Thoracic aorta (tissue), 2 donors: ENCODE measurements around the gene SLC9A4. TPM values are rescaled to one million over a fixed set of nuclear protein-coding genes. Genes with fewer than 3 reads are reported as not detected.
A peak's percentile ranks its signal among the peaks of the same experiment; 100 is the strongest.

Source experiments
- ATAC-seq: fragments of 150-250 bp; one replicate; pipeline ENCODE4 v1.8.0; 2017; ENCODE audit warnings: low read depth; ENCODE audit not compliant: insufficient number of reproducible peaks, low FRiP score
- DNase-seq: peaks from one replicate; pipeline ENCODE4 v3.0.0-alpha.2; 2020; ENCODE audit warnings: low spot score
- H3K27ac ChIP-seq, 2 donors: fragments of 200-600 bp; sonication (generic); 1 replicate in 1 of 2; 2 replicates in 1 of 2; pipeline ENCODE4 v1.5.1; 2016; ENCODE audit warnings: mild to moderate bottlenecking in 2 of 2, moderate library complexity in 2 of 2
- H3K27me3 ChIP-seq: fragments of 200-600 bp; sonication (generic); replicated peaks from 2 replicates; pipeline ENCODE4 v1.6.0; 2016; ENCODE audit warnings: mild to moderate bottlenecking; ENCODE audit not compliant: insufficient read depth
- H3K36me3 ChIP-seq: fragments of 200-600 bp; sonication (generic); one replicate; pipeline ENCODE4 v1.5.1; 2016
- H3K4me1 ChIP-seq, 2 donors: fragments of 200-600 bp; sonication (generic); 1 replicate in 1 of 2; 2 replicates in 1 of 2; pipeline versions ENCODE4 v1.5.1 to v1.6.0; 2016; ENCODE audit warnings: low read depth in 2 of 2, mild to moderate bottlenecking in 1 of 2; ENCODE audit not compliant: control insufficient read depth in 1 of 2
- H3K4me3 ChIP-seq: fragments of 200-600 bp; sonication (generic); 2 replicates; pipeline ENCODE4 v1.5.1; 2016; ENCODE audit warnings: mild to moderate bottlenecking
- H3K9me3 ChIP-seq: fragments of 200-600 bp; sonication (generic); 2 replicates; pipeline ENCODE4 v1.5.1; 2016
- total RNA-seq, 2 donors: library from RNA; depleted of rRNA; stranded (reverse); fragments of >200 nt; gene quantifications; one replicate each; pipeline versions ENCODE4 v1.1.0 to v1.2.3, GENCODE V29; 2016
- TF ChIP-seq, protein P1 (sequence below): fragments of 200-600 bp; sonication (generic); IDR thresholded peaks from one replicate; pipeline ENCODE4 v1.5.1; 2019; ENCODE audit warnings: antibody characterized with exemption

Gene SLC9A4
- total RNA-seq, 2 donors from 2014 or later = 1.4 TPM; not detected in 1

DNA sequence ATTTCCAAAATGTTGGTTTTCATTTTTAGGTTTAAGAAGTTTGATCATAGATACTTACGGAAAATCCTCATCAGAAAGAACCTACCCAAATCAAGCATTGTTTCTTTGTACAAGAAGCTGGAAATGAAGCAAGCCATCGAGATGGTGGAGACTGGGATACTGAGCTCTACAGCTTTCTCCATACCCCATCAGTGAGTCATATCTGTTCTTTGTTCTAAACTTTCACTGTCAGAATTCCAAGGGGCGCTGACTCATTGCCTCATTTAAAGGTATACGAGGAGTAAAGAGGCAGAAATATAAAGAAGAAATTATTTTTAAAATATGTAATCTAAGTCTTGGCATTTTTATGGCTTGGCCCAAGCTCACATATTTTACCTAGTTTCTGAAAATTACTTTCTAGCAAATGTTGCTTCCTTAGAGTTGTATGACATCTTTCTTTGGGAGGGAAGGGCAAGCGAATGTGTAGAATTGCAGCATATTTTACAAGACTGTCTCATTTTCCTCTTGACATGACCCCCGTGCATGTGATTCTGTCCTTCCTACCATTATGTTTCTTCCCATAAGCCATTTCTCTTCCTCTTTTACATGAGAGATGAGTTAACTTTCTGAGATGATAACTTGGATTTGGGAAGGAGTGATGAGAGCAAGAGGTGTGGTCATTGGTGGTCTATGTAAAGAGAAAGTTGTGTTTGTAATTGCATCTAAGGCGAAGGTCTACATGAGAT is 41.2 kb downstream of the SLC9A4 start:
- Histone ChIP-seq H3K4me1 (peaks cover 4 to 7% of the 10 kb centered on the region in 2 donors), H3K27ac (no peak overlapping the region)
- peak; percentile 93 for ATAC-seq

DNA sequence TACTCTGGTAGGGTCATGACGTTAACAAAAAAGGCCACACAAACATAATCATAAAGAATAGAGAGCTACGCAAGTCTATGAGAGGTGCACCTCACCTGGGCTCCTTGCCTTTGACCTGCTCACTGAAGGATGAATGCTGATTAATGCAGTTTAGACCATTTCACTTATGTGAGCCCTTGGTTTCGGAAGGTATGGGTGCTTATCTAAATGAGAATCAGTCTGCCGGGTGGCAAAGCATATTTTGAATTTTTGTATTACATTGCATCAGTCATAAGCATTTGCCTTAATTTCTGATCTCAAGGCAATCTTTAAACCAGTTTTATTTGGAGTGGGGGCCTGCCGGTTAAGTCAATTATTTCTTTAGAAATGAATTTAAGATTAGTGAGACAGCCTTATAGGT is 42.8 kb downstream of the SLC9A4 start:
- DNase-seq (no peak), ATAC-seq (no peak)
- H3K36me3 ChIP-seq = no peaks in the 10 kb centered on the region
- no peak overlapping the region for H3K4me3 ChIP-seq
- TF ChIP-seq, protein P1, sequence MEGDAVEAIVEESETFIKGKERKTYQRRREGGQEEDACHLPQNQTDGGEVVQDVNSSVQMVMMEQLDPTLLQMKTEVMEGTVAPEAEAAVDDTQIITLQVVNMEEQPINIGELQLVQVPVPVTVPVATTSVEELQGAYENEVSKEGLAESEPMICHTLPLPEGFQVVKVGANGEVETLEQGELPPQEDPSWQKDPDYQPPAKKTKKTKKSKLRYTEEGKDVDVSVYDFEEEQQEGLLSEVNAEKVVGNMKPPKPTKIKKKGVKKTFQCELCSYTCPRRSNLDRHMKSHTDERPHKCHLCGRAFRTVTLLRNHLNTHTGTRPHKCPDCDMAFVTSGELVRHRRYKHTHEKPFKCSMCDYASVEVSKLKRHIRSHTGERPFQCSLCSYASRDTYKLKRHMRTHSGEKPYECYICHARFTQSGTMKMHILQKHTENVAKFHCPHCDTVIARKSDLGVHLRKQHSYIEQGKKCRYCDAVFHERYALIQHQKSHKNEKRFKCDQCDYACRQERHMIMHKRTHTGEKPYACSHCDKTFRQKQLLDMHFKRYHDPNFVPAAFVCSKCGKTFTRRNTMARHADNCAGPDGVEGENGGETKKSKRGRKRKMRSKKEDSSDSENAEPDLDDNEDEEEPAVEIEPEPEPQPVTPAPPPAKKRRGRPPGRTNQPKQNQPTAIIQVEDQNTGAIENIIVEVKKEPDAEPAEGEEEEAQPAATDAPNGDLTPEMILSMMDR = no peak
- H3K4me1 ChIP-seq = peaks cover 4 to 7% of the 10 kb centered on the region in 2 donors
- no peaks in the 10 kb centered on the region for H3K27me3 ChIP-seq
- H3K27ac ChIP-seq = no peak overlapping the region
- H3K9me3 ChIP-seq = no peaks in the 10 kb centered on the region

More for the DNA sequence above, 41.2 kb downstream of the SLC9A4 start:
- TF ChIP-seq, protein P1 = no peak
- peak; percentile 9 for DNase-seq
- H3K27me3 ChIP-seq = no peaks in the 10 kb centered on the region
- H3K36me3 ChIP-seq = no peaks in the 10 kb centered on the region
- H3K9me3 ChIP-seq = no peaks in the 10 kb centered on the region
- H3K4me3 ChIP-seq = no peak overlapping the region

DNA sequence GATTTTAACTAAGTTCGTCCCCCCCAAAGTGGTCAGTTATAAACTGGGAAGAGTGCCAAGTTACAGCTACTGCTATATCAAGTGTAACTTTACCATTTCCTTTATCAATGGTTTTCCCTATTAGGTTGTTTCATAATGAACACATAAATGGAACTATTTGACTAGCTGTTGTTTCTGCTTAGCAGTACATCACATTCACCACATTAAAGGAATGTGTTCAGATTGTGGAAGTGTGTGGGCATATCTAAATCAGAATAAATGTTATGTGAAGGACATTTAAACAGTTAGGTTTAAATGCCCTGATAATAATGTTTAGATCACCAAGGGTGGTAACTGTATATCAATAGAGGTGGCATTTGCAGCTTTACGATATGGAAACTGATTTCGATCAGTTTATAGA is 45.1 kb downstream of the SLC9A4 start:
- H3K4me1 ChIP-seq = peaks cover 4 to 7% of the 10 kb centered on the region in 2 donors
- TF ChIP-seq, protein P1 = no peak
- no peaks in the 10 kb centered on the region for H3K9me3 ChIP-seq
- H3K4me3 ChIP-seq = no peak overlapping the region
- ATAC-seq (no peak), DNase-seq (no peak)
- no peaks in the 10 kb centered on the region for H3K36me3 ChIP-seq
- H3K27me3 ChIP-seq = no peaks in the 10 kb centered on the region
- H3K27ac ChIP-seq = no peak overlapping the region

DNA sequence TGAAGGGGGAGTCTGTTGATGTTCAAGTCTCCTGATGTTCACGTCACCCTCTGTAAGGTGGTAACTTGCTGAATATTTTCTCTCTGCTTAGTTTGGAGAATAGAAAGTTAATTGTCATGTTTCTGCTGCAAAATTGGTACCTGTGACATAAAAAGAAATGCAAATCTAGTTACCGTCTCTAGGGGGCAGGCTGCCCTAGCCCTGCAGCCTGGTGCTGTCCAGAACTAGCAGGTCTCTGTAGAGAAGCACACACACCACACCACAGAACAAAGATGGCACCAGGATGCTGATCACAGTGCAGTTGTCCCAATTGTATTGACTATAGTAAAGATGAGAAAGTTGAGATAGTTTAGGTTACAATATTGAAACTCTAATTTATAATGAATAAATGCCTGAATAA is 47.0 kb downstream of the SLC9A4 start:
- Histone ChIP-seq H3K36me3 (no peaks in the 10 kb centered on the region), H3K27me3 (no peaks in the 10 kb centered on the region), H3K9me3 (no peaks in the 10 kb centered on the region), H3K27ac (no peak overlapping the region), H3K4me1 (no peaks in the 10 kb centered on the region), H3K4me3 (no peak overlapping the region)
- no peak for ATAC-seq
- TF ChIP-seq, protein P1 = peak; percentile 38
- no peak for DNase-seq

DNA sequence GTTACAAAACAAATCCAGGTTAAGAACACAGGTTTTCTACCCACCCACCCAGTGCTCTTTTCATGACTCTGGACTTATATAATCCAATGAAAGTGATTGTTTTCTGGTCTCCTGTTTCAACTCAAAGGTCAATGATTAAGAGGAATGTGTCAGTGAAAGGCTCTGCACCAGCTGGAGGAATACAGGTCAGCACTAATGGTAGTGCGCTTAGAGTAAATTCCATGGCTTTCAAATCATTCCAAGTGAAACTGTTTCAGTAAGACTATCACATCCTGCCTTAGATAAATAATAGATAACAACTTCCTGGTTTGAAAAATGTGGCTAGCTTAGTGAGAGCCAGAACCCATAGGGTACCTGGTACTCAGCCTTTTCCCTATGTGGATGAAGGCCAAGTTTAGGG is 47.8 kb downstream of the SLC9A4 start:
- Histone ChIP-seq H3K27me3 (no peaks in the 10 kb centered on the region), H3K36me3 (no peaks in the 10 kb centered on the region), H3K9me3 (no peaks in the 10 kb centered on the region), H3K4me1 (no peaks in the 10 kb centered on the region), H3K4me3 (no peak overlapping the region), H3K27ac (no peak overlapping the region)
- TF ChIP-seq, protein P1 = no peak
- DNase-seq = no peak
- no peak for ATAC-seq
